Upper lobe of left lung (tissue), 6 donors: Measurements from ENCODE around the gene KRTAP22-1. TPM values are rescaled to one million over a fixed set of nuclear protein-coding genes. Genes with fewer than 3 reads are reported as not detected.

Experiments
- ATAC-seq, 2 donors: fragments of 200-7000 bp; cut with Tn5 transposase; one replicate each; pipeline ENCODE4 v1.9.1; 2022; ENCODE audit warnings: mild to moderate bottlenecking in 2 of 2, moderate library complexity in 2 of 2; ENCODE audit not compliant: low FRiP score in 2 of 2
- DNase-seq, 2 donors: peaks; one replicate each; pipeline ENCODE4 v3.0.0-alpha.2; 2019 to 2020
- H3K27ac ChIP-seq, 4 donors: fragments of 200-600 bp; sonication (generic); one replicate each; pipeline ENCODE4 v1.5.1; 2016 to 2019
- H3K27me3 ChIP-seq, 4 donors: fragments of 200-600 bp; sonication (generic); one replicate each; pipeline ENCODE4 v1.5.1; 2017 to 2019
- H3K36me3 ChIP-seq, 4 donors: fragments of 200-600 bp; sonication (generic); one replicate each; pipeline ENCODE4 v1.5.1; 2016 to 2019
- H3K4me1 ChIP-seq, 4 donors: fragments of 200-600 bp; sonication (generic); one replicate each; pipeline ENCODE4 v1.5.1; 2018 to 2019
- H3K4me3 ChIP-seq, 4 donors: fragments of 200-600 bp; sonication (generic); one replicate each; pipeline ENCODE4 v1.5.1; 2017 to 2019; ENCODE audit warnings: mild to moderate bottlenecking in 2 of 4, moderate library complexity in 1 of 4
- H3K9me3 ChIP-seq, 4 donors: fragments of 200-600 bp; sonication (generic); one replicate each; pipeline ENCODE4 v1.5.1; 2018 to 2019
- CTCF ChIP-seq, 6 experiments: fragments of 450-650 bp in 4 of 6; fragments of 200-600 bp in 2 of 6; sonication (generic) in 2 of 6; IDR thresholded peaks; one replicate each; pipeline ENCODE4 v1.5.1; 2016 to 2019; ENCODE audit warnings: antibody characterized with exemption in 6 of 6
- EP300 ChIP-seq, 4 donors: sonication (generic); formaldehyde crosslinking; IDR thresholded peaks; one replicate each; pipeline ENCODE4 v1.5.1; 2017; ENCODE audit warnings: antibody characterized with exemption in 4 of 4, control low read depth in 2 of 4
- POLR2A ChIP-seq, 4 donors: fragments of 450-650 bp; IDR thresholded peaks; one replicate each; pipeline ENCODE4 v1.5.1; 2016 to 2017; ENCODE audit warnings: antibody characterized with exemption in 4 of 4, mild to moderate bottlenecking in 2 of 4
- POLR2AphosphoS5 ChIP-seq, 2 donors: sonication (generic); formaldehyde crosslinking; IDR thresholded peaks; one replicate each; pipeline ENCODE4 v1.5.1; 2017; ENCODE audit warnings: antibody characterized with exemption in 2 of 2
- WGBS, 2 donors: methylation state at CpG; one replicate each; pipeline ENCODE4 v1.1.5; 2017 to 2018; 5-methylcytosine and 5-hydroxymethylcytosine counted together
- total RNA-seq, 6 donors: library from RNA; depleted of rRNA in 4 of 6; stranded (reverse); fragments of >200 nt in 4 of 6; gene quantifications; one replicate each; pipeline versions ENCODE4 v1.1.0 to v1.2.1, GENCODE V29; 2016 to 2021
- donor health status: DM: no; HTN: no; CAD: no; lungs with moderate emphysema.
- donor health status: DM: no; HTN: yes; CAD: no; lungs with severe emphysema.

Gene KRTAP22-1
- total RNA-seq, 6 donors from 2014 or later, result not detected

GRCh38 chr21:30580132-30580531 is 20.8 kb upstream of the KRTAP22-1 start:
- WGBS, 2 donors, result 44 to 49% methylated on average over 3 of the region's 3 CpGs
- no peak for DNase-seq
- Histone ChIP-seq H3K4me1 (no peaks in the 10 kb centered on the region), H3K27ac (no peak overlapping the region), H3K27me3 (no peaks in the 10 kb centered on the region), H3K4me3 (no peak overlapping the region), H3K36me3 (no peaks in the 10 kb centered on the region), H3K9me3 (no peaks in the 10 kb centered on the region)
- no peak for ATAC-seq
- no peak for TF ChIP-seq POLR2A (IDR thresholded peaks at IDR 0.05)
- TF ChIP-seq CTCF (IDR thresholded peaks at IDR 0.05), result no peak
- no peak for TF ChIP-seq EP300 (IDR thresholded peaks at IDR 0.05)
- TF ChIP-seq POLR2AphosphoS5 (IDR thresholded peaks at IDR 0.05), result no peak

- no peaks in the 10 kb centered on the region for H3K27me3 ChIP-seq
- no peak overlapping the region for H3K4me3 ChIP-seq
- no peaks in the 10 kb centered on the region for H3K4me1 ChIP-seq
- WGBS, 2 donors, result 82 to 86% methylated on average over 1 of the region's 1 CpG
- DNase-seq (no peak), ATAC-seq (no peak)
- H3K27ac ChIP-seq, result no peak overlapping the region
- no peaks in the 10 kb centered on the region for H3K9me3 ChIP-seq
- TF ChIP-seq POLR2AphosphoS5 (IDR thresholded peaks at IDR 0.05), result no peak
- TF ChIP-seq EP300 (IDR thresholded peaks at IDR 0.05), result no peak
- no peak for TF ChIP-seq CTCF (IDR thresholded peaks at IDR 0.05)
- no peak for TF ChIP-seq POLR2A (IDR thresholded peaks at IDR 0.05)
- no peaks in the 10 kb centered on the region for H3K36me3 ChIP-seq
Measured at GRCh38 chr21:30582870-30583269, 18.0 kb upstream of the KRTAP22-1 start.

GRCh38 chr21:30590297-30590696 is 10.6 kb upstream of the KRTAP22-1 start, which contains the start of gene KRTAP22-2:
TSS of gene KRTAP22-2 (minus strand) at chr21:30590397.
- Histone ChIP-seq H3K4me3 (no peak within 1 kb of the TSS), H3K9me3 (no peaks in the 10 kb centered on the region), H3K4me1 (no peaks in the 10 kb centered on the region), H3K36me3 (no peaks in the 10 kb centered on the region), H3K27ac (no peak within 1 kb of the TSS), H3K27me3 (no peaks in the 10 kb centered on the region)
- TF ChIP-seq EP300 (IDR thresholded peaks at IDR 0.05), result no peak
- no peak for TF ChIP-seq POLR2A (IDR thresholded peaks at IDR 0.05)
- no peak for TF ChIP-seq POLR2AphosphoS5 (IDR thresholded peaks at IDR 0.05)
- TF ChIP-seq CTCF (IDR thresholded peaks at IDR 0.05), result no peak
- ATAC-seq (no peak), DNase-seq (no peak)

- Histone ChIP-seq H3K27me3 (no peaks in the 10 kb centered on the region), H3K36me3 (no peaks in the 10 kb centered on the region), H3K27ac (no peak within 1 kb of the TSS), H3K4me1 (no peaks in the 10 kb centered on the region), H3K9me3 (no peaks in the 10 kb centered on the region), H3K4me3 (no peak within 1 kb of the TSS)
- WGBS, 2 donors, result 92 to 93% methylated on average over 3 to 4 of the region's 4 CpGs
- DNase-seq, result no peak
- TF ChIP-seq CTCF (IDR thresholded peaks at IDR 0.05) (no peak), POLR2A (IDR thresholded peaks at IDR 0.05) (no peak), POLR2AphosphoS5 (IDR thresholded peaks at IDR 0.05) (no peak), EP300 (IDR thresholded peaks at IDR 0.05) (no peak)
- peak; percentile 12 to 37 for ATAC-seq
Measured at GRCh38 chr21:30592140-30592539, 8.7 kb upstream of the KRTAP22-1 start, which contains the start of gene KRTAP6-3. TSS of gene KRTAP6-3 (plus strand) at chr21:30592440. CDS start at chr21:30592446, 6 bp downstream.

GRCh38 chr21:30598802-30599201 is 2.1 kb upstream of the KRTAP22-1 start, which contains the start of gene KRTAP6-2:
TSS of gene KRTAP6-2 (minus strand) at chr21:30598902. CDS start at chr21:30598874, 28 bp downstream.
- TF ChIP-seq POLR2A (IDR thresholded peaks at IDR 0.05), result no peak
- TF ChIP-seq POLR2AphosphoS5 (IDR thresholded peaks at IDR 0.05), result no peak
- TF ChIP-seq EP300 (IDR thresholded peaks at IDR 0.05), result no peak
- no peak for TF ChIP-seq CTCF (IDR thresholded peaks at IDR 0.05)
- WGBS, 2 donors, result 94% methylated on average over 5 to 6 of the region's 6 CpGs
- Histone ChIP-seq H3K27ac (no peak within 1 kb of the TSS), H3K27me3 (no peaks in the 10 kb centered on the region), H3K36me3 (no peaks in the 10 kb centered on the region), H3K9me3 (no peaks in the 10 kb centered on the region), H3K4me3 (no peak within 1 kb of the TSS), H3K4me1 (no peaks in the 10 kb centered on the region)
- no peak for ATAC-seq
- DNase-seq, result no peak
